GM12878 (cell line): ENCODE results near the gene SULT1C4. TPM values are rescaled to one million over a fixed set of nuclear protein-coding genes. Genes with fewer than 3 reads are reported as not detected.

Experiments
- ATAC-seq: fragments of 200-7000 bp; cut with Tn5 transposase; 3 replicates; pipeline ENCODE4 v1.9.1; 2020; ENCODE audit warnings: mild to moderate bottlenecking, moderate library complexity
- BruUV-seq: library from RNA; stranded (reverse); fragments of 400-500 nt; replicated peaks from 2 replicates; lab custom pipeline; 2021; lab: Mats Ljungman, UMichigan
- CTCF ChIA-PET: fragments of 300-600 bp; sonication (Branson Sonifier 250); formaldehyde crosslinking; extraction: SDS; loops from one replicate; lab custom pipeline; 2021; ENCODE audit warnings: inconsistent platforms; lab: Yijun Ruan, JAX
- POLR2A ChIA-PET: fragments of 350-600 bp; formaldehyde crosslinking; extraction: SDS; loops from one replicate; lab custom pipeline; 2021; ENCODE audit warnings: inconsistent platforms; lab: Charles Lee
- RAD21 ChIA-PET: fragments of 300-600 bp; sonication (Branson Sonifier 250); formaldehyde crosslinking; loops from one replicate; lab custom pipeline; 2023; ENCODE audit warnings: antibody characterized with exemption; ENCODE audit not compliant: unreplicated experiment; lab: Charles Lee
- SMC1A ChIA-PET: fragments of 300-600 bp; sonication (Branson Sonifier 250); formaldehyde crosslinking; loops from one replicate; lab custom pipeline; 2023; ENCODE audit not compliant: unreplicated experiment, uncharacterized antibody; lab: Charles Lee
- DNase-seq: peaks from one replicate; pipeline ENCODE4 v3.0.0-alpha.2; 2011; ENCODE audit warnings: low read depth, low spot score
- FAIRE-seq: peaks from 3 replicates; lab custom pipeline; 2011; peaks lifted over from hg19 to GRCh38; lab: Jason Lieb, UNC
- H2AFZ ChIP-seq: 2 replicates; pipeline ENCODE4 v1.6.0; 2011; ENCODE audit warnings: low read depth, low read length, control low read depth; ENCODE audit not compliant: control insufficient read depth
- H3K27ac ChIP-seq: 2 replicates; pipeline ENCODE4 v1.5.1; 2011; ENCODE audit warnings: control low read depth; ENCODE audit not compliant: control insufficient read depth, insufficient read depth
- H3K27me3 ChIP-seq, 2 experiments: replicated peaks in 1 of 2; 2 replicates each; pipeline versions ENCODE4 v1.6.0 to v1.6.1; 2011; ENCODE audit warnings: low read length in 1 of 2; ENCODE audit not compliant: control insufficient read depth in 2 of 2, insufficient read depth in 2 of 2
- H3K36me3 ChIP-seq, 2 experiments: 2 replicates each; pipeline ENCODE4 v1.5.1; 2011; ENCODE audit warnings: low read length in 1 of 2; ENCODE audit not compliant: control insufficient read depth in 2 of 2, insufficient read depth in 2 of 2
- H3K4me1 ChIP-seq: 2 replicates; pipeline ENCODE4 v1.6.1; 2011; ENCODE audit warnings: mild to moderate bottlenecking, low read length, moderate library complexity, mixed read lengths; ENCODE audit not compliant: control insufficient read depth, insufficient read depth
- H3K4me2 ChIP-seq: 2 replicates; pipeline ENCODE4 v1.6.0; 2011; ENCODE audit warnings: control low read depth; ENCODE audit not compliant: control insufficient read depth, insufficient read depth
- H3K4me3 ChIP-seq: fragments of 200-600 bp; sonication (generic); 2 replicates; pipeline ENCODE4 v1.5.1; 2016
- H3K79me2 ChIP-seq: 2 replicates; pipeline ENCODE4 v1.6.0; 2011; ENCODE audit warnings: low read length; ENCODE audit not compliant: control insufficient read depth, insufficient read depth
- H3K9ac ChIP-seq: 2 replicates; pipeline ENCODE4 v1.8.0; 2011; ENCODE audit warnings: low read length, control low read depth, mixed read lengths; ENCODE audit not compliant: control insufficient read depth, insufficient read depth
- H3K9me3 ChIP-seq: replicated peaks from 3 replicates; pipeline ENCODE4 v1.5.1; 2011; ENCODE audit warnings: mild to moderate bottlenecking, low read length; ENCODE audit not compliant: control insufficient read depth, insufficient read depth
- H4K20me1 ChIP-seq: 2 replicates; pipeline ENCODE4 v1.6.0; 2011; ENCODE audit not compliant: control insufficient read depth, insufficient read depth
- CHD4 ChIP-seq: fragments of 200-600 bp; sonication (generic); IDR thresholded peaks from 2 replicates; pipeline ENCODE4 v1.6.1; 2016; ENCODE audit warnings: mild to moderate bottlenecking
- EGR1 ChIP-seq, 2 experiments: IDR thresholded peaks; 1 replicate in 1 of 2; 2 replicates in 1 of 2; pipeline ENCODE4 v1.6.1; 2011 to 2012; ENCODE audit warnings: low read depth in 2 of 2, low read length in 2 of 2, borderline replicate concordance in 1 of 2, mild to moderate bottlenecking in 1 of 2, moderate library complexity in 1 of 2
- MEF2A ChIP-seq: IDR thresholded peaks from 2 replicates; pipeline ENCODE4 v1.6.1; 2011; ENCODE audit warnings: low read depth, mild to moderate bottlenecking, low read length, moderate library complexity; ENCODE audit not compliant: insufficient read depth
- POLR2AphosphoS5 ChIP-seq: IDR thresholded peaks from 2 replicates; pipeline ENCODE4 v1.6.1; 2011; ENCODE audit warnings: mild to moderate bottlenecking, low read length, inconsistent platforms
- POU2F2 ChIP-seq: IDR thresholded peaks from 3 replicates; pipeline ENCODE4 v1.6.1; 2011; ENCODE audit warnings: low read depth, mild to moderate bottlenecking, low read length, borderline replicate concordance
- RCOR1 ChIP-seq: conservative IDR thresholded peaks from 2 replicates; pipeline ENCODE4 v1.6.1; 2012; ENCODE audit warnings: low read depth, low read length, improper control_type of control experiment
- SIX5 ChIP-seq: IDR thresholded peaks from 2 replicates; pipeline ENCODE4 v1.6.1; 2011; ENCODE audit warnings: mild to moderate bottlenecking, low read depth, low read length, moderate library complexity; ENCODE audit not compliant: severe bottlenecking
- ZZZ3 ChIP-seq: IDR thresholded peaks from 2 replicates; pipeline ENCODE4 v1.6.1; 2011; ENCODE audit warnings: low read depth; ENCODE audit not compliant: control insufficient read depth, insufficient read length
- WGBS: methylation state at CpG from one replicate; pipeline ENCODE4 v1.1.6; 2016; ENCODE audit warnings: low lambda C conversion rate; ENCODE audit not compliant: insufficient replicate concordance, insufficient coverage; ENCODE audit errors: missing lambda C conversion rate; 5-methylcytosine and 5-hydroxymethylcytosine counted together
- in situ Hi-C: fragments of 300-500 bp; cut with MboI; formaldehyde crosslinking; loops from 9 replicates; pipeline ENCODE4 v1.14.3; 2018; ENCODE audit warnings: mixed read lengths
- intact Hi-C: fragments of 100-400 bp; cut with micrococcal nuclease; formaldehyde crosslinking; loops from one replicate; pipeline ENCODE4 v1.14.2; 2022; ENCODE audit not compliant: unreplicated experiment
- polyA plus RNA-seq, 11 experiments: library from polyadenylated mRNA; depleted of rRNA in 4 of 11; unstranded in 6 of 11; stranded (reverse) in 5 of 11; fragments of >200 nt; fragmentation: Nextera tagmentation in 4 of 11; fragmentation: Illumina TruSeq in 1 of 11; extraction: Ambion mirVana in 4 of 11; extraction: Trizol in 1 of 11; gene quantifications; 1 replicate in 1 of 11; 2 replicates in 10 of 11; pipeline versions ENCODE4 v1.2.1 to v1.2.3, GENCODE V29; 2011 to 2016; ENCODE audit warnings: inconsistent platforms in 2 of 11, missing spikeins in 2 of 11, low read depth in 1 of 11
- total RNA-seq, 4 experiments: library from RNA; depleted of rRNA in 3 of 4; stranded (reverse); fragments of >200 nt in 3 of 4; fragmentation: Illumina TruSeq in 1 of 4; extraction: Trizol in 1 of 4; gene quantifications; 2 replicates each; pipeline versions ENCODE4 v1.2.1 to v1.2.3, GENCODE V29; 2013 to 2021
- TF ChIP-seq, protein P1 (sequence below): fragments of 450-650 bp; IDR thresholded peaks from 2 replicates; pipeline ENCODE4 v1.6.1; 2018; ENCODE audit warnings: mild to moderate bottlenecking, low read depth, moderate library complexity; ENCODE audit not compliant: partially characterized antibody
- TF ChIP-seq, protein P2 (sequence below): fragments of 450-650 bp; IDR thresholded peaks from 2 replicates; pipeline ENCODE4 v1.6.1; 2017; ENCODE audit warnings: mild to moderate bottlenecking, moderate library complexity
- TF ChIP-seq, protein P3 (sequence below): IDR thresholded peaks from 2 replicates; pipeline ENCODE4 v1.6.1; 2012; ENCODE audit warnings: mild to moderate bottlenecking, low read depth, low read length

SULT1C4 gene
- total and polyA plus RNA-seq, 10 of the 15 experiments (the other 5 are each of a cell fraction or from before 2014, with no cell fraction given): 0.04 TPM; not detected in 9

DNA sequence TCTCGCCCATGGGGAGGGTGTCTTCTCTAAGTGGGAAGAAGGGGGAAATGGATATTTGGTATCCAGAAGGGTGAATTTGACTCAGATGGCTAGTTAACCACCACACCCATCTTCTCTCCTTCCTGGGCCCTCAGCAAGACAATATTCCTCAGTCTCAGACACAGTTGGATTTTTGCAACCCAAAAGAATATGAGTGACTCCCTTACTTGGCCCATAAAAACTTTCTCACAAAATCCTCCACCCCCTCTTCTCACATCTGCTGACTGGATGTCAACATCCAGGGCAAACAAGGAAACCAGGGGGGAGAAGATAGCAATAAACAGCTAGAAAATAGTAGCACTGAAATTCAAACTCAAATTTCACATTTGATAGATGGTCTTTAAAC, 35.9 kb downstream of the SULT1C4 start:
- H3K27ac ChIP-seq: no peak overlapping the region
- FAIRE-seq: no peak

More for the DNA sequence above, 35.9 kb downstream of the SULT1C4 start:
- no TSS peak for BruUV-seq
- RAD21 ChIA-PET: no interaction called here
- H4K20me1 ChIP-seq: no peaks in the 10 kb centered on the region
- H3K9ac ChIP-seq: no peak overlapping the region
- no peaks in the 10 kb centered on the region for H3K79me2 ChIP-seq
- H2AFZ ChIP-seq: no peak overlapping the region
- H3K27me3 ChIP-seq: no peaks in the 10 kb centered on the region
- ATAC-seq (no peak), DNase-seq (no peak)
- POLR2A ChIA-PET: no interaction called here
- in situ Hi-C loops: no loop called here
- no peaks in the 10 kb centered on the region for H3K9me3 ChIP-seq
- CTCF ChIA-PET: interaction anchor here (0.7 kb wide), 1 partner anchor 338 kb away, joined by 3 read pairs; no protein-coding TSS in a partner anchor
- TF ChIP-seq POLR2AphosphoS5 (no peak), SIX5 (no peak), MEF2A (no peak), RCOR1 (no peak), ZZZ3 (no peak), EGR1 (IDR thresholded peaks at IDR 0.05; ENCODE audit: borderline replicate concordance in 1 of 2, low read depth in 2 of 2, low read length in 2 of 2) (no peak), POU2F2 (no peak), CHD4 (no peak)
- TF ChIP-seq, protein P1, sequence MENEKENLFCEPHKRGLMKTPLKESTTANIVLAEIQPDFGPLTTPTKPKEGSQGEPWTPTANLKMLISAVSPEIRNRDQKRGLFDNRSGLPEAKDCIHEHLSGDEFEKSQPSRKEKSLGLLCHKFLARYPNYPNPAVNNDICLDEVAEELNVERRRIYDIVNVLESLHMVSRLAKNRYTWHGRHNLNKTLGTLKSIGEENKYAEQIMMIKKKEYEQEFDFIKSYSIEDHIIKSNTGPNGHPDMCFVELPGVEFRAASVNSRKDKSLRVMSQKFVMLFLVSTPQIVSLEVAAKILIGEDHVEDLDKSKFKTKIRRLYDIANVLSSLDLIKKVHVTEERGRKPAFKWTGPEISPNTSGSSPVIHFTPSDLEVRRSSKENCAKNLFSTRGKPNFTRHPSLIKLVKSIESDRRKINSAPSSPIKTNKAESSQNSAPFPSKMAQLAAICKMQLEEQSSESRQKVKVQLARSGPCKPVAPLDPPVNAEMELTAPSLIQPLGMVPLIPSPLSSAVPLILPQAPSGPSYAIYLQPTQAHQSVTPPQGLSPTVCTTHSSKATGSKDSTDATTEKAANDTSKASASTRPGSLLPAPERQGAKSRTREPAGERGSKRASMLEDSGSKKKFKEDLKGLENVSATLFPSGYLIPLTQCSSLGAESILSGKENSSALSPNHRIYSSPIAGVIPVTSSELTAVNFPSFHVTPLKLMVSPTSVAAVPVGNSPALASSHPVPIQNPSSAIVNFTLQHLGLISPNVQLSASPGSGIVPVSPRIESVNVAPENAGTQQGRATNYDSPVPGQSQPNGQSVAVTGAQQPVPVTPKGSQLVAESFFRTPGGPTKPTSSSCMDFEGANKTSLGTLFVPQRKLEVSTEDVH: no peak
- TF ChIP-seq, protein P2, sequence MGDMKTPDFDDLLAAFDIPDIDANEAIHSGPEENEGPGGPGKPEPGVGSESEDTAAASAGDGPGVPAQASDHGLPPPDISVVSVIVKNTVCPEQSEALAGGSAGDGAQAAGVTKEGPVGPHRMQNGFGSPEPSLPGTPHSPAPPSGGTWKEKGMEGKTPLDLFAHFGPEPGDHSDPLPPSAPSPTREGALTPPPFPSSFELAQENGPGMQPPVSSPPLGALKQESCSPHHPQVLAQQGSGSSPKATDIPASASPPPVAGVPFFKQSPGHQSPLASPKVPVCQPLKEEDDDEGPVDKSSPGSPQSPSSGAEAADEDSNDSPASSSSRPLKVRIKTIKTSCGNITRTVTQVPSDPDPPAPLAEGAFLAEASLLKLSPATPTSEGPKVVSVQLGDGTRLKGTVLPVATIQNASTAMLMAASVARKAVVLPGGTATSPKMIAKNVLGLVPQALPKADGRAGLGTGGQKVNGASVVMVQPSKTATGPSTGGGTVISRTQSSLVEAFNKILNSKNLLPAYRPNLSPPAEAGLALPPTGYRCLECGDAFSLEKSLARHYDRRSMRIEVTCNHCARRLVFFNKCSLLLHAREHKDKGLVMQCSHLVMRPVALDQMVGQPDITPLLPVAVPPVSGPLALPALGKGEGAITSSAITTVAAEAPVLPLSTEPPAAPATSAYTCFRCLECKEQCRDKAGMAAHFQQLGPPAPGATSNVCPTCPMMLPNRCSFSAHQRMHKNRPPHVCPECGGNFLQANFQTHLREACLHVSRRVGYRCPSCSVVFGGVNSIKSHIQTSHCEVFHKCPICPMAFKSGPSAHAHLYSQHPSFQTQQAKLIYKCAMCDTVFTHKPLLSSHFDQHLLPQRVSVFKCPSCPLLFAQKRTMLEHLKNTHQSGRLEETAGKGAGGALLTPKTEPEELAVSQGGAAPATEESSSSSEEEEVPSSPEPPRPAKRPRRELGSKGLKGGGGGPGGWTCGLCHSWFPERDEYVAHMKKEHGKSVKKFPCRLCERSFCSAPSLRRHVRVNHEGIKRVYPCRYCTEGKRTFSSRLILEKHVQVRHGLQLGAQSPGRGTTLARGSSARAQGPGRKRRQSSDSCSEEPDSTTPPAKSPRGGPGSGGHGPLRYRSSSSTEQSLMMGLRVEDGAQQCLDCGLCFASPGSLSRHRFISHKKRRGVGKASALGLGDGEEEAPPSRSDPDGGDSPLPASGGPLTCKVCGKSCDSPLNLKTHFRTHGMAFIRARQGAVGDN: no peak
- TF ChIP-seq, protein P3, sequence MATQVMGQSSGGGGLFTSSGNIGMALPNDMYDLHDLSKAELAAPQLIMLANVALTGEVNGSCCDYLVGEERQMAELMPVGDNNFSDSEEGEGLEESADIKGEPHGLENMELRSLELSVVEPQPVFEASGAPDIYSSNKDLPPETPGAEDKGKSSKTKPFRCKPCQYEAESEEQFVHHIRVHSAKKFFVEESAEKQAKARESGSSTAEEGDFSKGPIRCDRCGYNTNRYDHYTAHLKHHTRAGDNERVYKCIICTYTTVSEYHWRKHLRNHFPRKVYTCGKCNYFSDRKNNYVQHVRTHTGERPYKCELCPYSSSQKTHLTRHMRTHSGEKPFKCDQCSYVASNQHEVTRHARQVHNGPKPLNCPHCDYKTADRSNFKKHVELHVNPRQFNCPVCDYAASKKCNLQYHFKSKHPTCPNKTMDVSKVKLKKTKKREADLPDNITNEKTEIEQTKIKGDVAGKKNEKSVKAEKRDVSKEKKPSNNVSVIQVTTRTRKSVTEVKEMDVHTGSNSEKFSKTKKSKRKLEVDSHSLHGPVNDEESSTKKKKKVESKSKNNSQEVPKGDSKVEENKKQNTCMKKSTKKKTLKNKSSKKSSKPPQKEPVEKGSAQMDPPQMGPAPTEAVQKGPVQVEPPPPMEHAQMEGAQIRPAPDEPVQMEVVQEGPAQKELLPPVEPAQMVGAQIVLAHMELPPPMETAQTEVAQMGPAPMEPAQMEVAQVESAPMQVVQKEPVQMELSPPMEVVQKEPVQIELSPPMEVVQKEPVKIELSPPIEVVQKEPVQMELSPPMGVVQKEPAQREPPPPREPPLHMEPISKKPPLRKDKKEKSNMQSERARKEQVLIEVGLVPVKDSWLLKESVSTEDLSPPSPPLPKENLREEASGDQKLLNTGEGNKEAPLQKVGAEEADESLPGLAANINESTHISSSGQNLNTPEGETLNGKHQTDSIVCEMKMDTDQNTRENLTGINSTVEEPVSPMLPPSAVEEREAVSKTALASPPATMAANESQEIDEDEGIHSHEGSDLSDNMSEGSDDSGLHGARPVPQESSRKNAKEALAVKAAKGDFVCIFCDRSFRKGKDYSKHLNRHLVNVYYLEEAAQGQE: no peak
- intact Hi-C loops: no loop called here
- SMC1A ChIA-PET: no interaction called here
- no peak overlapping the region for H3K4me2 ChIP-seq
- H3K4me1 ChIP-seq: no peaks in the 10 kb centered on the region
- no peaks in the 10 kb centered on the region for H3K36me3 ChIP-seq
- WGBS: 9% methylated on average over 1 of the region's 1 CpG
- H3K4me3 ChIP-seq: no peak overlapping the region
